Activated CD4-positive, alpha-beta T cell treated with anti-CD3 and anti-CD28 coated beads for 24 hours (primary cell): Measurements from ENCODE around the gene KRTAP5-3.
"Not testable (repeated sequence)": the region's sequence is repeated elsewhere in the genome, so short reads cannot be mapped to it uniquely, and the experiment has no call there.

Experiments used
- DNase-seq, 2 donors: peaks; one replicate each; pipeline ENCODE4 v3.0.0-alpha.2; 2020; ENCODE audit warnings: low read depth in 2 of 2

The KRTAP5-3 gene

DNA sequence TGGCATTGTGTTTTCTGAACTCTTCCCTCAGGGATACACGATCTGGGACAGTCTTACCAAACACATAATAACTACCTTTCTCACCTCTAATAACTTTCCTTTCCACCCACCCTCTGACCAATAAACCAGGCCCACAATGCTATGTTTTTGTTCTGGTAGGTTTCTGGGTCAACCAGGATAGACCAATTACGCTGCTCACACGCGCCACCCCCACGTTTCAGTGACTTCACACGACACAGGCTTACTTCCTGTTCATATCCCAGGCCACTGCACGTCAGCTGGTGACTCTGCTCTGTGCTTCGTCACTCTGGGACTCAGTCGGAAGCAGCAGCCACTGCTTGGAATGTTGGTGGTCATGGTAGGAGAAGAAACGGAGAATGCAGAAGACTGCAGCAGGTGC, 11.2 kb upstream of the KRTAP5-3 start:
- no peak for DNase-seq

DNA sequence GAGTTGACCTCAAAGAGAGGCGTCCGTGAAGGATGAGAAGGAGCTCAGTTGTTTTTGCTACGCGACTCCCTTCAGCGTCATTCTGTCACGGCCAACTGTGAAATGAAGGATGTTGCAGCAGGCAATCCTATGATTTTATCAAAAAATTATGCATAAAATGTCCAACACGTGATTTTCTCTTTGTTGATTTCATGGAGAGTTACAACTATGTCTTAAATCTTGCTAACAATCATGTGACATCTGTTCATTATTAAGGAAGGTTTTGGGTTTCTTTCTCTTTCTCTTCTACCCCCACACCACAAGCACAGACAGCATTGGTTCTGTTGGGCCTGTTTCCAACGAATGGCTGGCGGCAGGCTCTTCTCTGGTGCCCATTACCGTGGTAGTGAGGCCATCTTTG, 10.0 kb upstream of the KRTAP5-3 start:
- no peak for DNase-seq

DNA sequence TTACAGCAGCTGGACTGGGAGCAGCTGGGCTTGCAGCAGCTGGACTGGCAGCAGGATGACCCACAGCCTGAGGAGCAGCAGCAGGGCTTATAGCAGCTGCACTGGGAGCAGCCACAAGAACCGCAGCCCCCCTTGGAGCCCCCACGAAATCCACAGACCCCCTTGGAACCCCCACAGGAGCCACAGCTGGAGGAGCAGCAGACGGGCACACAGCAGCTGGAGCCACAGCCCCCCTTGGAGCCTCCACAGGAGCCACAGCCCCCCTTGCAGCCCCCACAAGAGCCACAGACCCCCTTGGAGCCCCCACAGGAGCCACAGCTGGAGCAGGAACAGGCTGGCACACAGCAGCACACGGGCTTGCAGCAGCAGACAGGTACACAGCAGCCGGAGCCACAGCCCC, 362 bp downstream of the KRTAP5-3 start:
- not testable (repeated sequence) for DNase-seq

DNA sequence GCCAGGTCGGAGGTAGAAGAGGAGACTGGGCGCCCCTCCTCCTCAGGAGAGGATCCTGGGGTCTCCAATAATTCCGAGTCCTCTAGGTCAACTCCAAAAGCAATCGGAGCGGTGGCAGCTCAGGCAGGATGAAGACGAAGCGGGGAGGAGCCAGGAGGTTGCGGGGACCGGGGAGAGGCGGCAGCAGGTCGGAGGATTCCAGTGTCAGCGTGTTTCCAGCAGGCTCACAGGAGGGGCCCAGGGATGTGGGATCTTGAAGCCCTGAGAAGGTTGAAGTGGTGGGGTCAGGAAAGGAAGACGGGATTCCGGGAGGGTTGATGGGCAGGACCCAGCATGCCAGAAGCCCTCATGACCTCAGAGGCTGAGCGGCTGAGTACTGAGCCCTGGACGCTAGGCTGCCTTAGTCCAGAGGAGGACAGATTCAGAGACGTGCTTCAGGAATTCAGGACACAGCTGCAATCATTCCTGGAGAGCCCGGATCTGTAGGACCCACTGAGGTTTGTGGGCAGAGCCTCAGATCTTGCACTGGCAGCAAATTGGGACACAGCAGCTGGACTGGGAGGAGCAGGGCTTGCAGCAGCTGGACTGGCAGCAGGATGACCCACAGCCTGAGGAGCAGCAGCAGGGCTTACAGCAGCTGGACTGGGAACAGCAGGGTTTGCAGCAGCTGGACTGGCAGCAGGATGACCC, 962 bp downstream of the KRTAP5-3 start:
- not testable (repeated sequence) for DNase-seq

DNA sequence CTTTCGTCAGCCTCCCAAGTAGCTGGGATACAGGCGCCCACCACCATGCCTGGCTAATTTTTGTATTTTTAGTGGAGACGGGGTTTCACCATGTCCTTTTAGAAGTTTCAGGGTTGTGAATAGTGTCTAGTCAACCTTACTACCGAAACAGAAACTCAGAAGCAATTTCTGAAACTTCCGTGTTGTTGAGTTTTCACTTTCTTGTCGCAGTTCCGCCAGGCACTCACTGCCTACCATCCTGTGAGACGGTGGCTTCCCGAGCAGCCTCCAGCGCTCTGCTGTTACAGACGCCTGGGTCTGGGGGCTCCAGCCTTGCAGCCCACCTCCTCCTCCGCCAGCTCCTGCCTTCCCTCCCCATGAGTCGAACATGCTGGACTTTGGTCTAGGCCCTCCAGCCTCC, 2.3 kb downstream of the KRTAP5-3 start:
- peak in 1 of 2 donors; percentile 7 for DNase-seq

DNA sequence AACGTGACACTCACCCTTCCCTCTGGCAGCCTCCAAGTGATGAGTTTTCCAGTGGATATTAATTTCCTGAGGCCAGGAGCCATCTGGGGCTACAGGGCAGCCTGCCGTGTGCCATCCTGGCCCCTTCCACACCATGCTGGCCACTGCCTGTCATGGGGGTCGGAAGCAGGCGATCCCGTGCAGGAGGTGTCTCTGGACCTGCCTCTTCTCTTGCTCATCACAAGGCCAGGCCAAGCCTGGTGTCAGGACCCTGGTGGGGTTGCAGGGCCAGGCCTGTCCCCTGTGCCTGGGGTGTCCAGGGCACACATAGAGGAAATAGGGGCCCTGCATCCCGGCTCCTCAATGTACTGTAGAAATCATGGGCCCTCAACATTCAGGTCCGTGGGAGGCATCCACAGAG, 3.6 kb downstream of the KRTAP5-3 start:
- no peak for DNase-seq

DNA sequence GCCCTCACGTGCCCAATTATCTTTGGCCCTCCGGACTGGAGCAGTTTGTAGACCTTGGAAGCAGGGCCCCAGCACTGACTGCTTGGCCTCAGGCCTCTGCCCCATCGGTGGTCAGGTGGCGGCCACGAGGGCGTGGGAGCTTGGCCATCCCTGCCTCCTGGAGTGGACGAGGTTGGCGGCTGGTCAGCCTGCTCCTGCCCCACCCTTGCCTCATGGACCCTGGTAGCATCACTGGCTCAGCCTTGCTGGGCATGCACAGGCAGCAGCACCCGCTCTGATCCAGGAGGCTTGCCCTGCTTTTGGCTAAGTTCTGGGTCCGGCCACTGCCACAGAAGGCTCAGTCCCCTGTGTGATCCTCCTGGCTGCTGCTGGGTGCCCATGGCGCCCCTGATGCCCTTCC, 4.1 kb downstream of the KRTAP5-3 start:
- DNase-seq = no peak

DNA sequence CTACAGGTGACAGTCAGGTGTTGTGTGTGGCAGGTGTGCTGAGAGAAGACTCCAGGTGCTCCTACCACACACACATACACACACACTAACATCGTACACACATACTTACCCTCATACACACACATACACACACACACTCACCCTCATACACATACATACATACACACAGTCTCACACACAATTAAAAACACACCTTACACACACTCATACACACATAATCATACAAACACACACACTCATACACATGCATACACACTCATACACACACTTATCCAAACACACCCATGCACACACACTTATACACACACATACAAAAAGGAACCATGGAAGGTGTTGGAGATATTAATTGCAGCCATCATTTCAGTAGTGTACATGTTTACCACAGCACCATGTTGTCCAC, 4.6 kb downstream of the KRTAP5-3 start:
- DNase-seq = no peak

DNA sequence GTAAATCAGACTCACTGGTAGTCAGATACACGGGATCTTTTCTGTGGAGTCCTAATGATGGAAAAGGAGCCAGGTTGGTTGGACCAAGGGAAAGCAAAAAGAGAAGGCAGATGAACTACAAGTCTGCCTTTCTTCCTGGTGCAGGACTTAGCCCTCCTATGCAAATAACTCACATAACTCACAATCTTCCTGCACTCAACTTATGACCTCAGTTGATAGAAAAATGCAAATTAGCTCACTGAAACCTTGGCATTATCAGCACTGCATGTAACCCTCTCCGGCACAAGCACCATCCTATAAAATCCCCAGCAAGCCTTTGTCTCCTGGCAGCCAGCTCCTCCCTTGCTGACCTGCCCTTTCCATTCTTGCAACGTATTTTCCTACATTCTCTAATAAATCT, 6.6 kb downstream of the KRTAP5-3 start:
- not testable (repeated sequence) for DNase-seq

DNA sequence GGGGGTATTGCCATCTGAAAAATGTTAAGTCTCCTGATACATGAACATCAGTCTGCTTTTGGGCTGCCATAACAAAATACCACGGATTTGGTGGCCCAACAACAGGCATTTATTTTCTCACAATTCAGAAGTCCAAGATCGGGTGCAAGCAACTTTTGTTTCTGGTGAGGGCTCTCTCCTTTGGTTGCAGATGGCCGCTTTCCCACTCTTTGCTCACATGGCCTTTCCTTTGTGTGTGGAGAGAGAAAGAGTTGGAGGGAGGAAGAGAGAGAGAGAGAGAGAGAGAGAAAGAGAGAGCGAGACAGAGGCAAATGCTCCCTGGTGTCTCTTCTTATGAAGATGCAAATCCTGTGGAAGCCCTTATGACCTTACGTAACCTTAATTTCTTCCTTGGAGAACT, 7.6 kb downstream of the KRTAP5-3 start:
- DNase-seq = no peak

DNA sequence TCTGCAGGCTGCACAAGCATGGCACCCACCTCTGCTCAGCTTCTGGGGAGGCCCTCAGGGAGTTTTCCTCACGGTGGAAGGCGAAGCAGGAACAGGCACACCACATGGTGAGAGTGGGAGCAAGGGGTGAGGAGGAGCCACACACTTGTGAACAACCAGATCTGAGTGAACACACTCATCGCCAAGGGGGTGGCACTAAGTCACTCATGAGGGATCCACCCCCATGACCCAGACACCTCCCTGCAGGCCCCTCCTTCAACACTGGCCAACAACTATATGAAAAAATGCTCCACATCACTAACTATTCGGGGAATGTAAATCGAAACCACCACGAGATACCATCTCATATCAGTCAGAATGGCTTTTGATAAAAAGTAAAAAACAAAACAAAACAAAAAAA, 9.4 kb downstream of the KRTAP5-3 start:
- DNase-seq = no peak

DNA sequence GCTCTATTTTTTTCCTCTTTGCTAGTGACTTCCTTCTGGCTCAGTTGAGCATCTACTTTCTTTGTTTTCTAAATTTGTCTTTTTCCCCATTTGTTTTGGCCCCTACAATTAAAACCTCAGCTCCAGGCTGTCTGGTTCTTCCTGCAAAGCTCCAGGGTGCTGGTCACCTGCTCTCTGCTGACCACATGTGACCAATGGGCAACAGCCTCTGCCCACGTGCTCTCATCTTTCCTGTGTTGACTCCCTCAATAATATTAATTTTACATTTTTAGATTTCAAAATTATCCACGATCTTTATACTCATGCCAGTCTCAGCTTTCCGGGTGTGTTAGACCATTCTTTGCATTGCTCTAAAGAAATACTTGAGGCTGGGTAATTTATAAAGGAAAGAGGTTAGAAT, 9.9 kb downstream of the KRTAP5-3 start:
- DNase-seq = not testable (repeated sequence)

DNA sequence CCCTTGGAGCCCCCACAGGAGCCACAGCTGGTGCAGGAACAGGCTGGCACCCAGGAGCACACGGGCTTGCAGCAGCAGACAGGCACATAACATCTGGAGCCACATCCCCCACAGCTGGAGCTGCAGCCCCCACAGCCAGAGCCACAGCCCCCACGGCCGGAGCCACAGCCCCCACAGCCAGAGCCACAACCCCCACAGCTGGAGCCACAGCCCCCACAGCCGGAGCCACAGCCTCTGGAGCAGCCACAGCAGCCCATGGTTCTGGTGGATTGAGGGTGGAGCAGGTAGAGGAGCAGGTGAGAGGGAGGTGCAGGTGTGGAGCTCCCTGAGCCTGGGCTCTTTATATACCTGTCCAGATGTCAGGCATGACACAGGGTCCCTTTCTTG, 10.3 kb downstream of the KRTAP5-3 start, which contains the start of gene KRTAP5-2:
Gene KRTAP5-2, minus strand, starts transcription at position 301 of the 387 bp plus-strand sequence. Its CDS starts 44 bp downstream, at position 257.
- DNase-seq = no peak

DNA sequence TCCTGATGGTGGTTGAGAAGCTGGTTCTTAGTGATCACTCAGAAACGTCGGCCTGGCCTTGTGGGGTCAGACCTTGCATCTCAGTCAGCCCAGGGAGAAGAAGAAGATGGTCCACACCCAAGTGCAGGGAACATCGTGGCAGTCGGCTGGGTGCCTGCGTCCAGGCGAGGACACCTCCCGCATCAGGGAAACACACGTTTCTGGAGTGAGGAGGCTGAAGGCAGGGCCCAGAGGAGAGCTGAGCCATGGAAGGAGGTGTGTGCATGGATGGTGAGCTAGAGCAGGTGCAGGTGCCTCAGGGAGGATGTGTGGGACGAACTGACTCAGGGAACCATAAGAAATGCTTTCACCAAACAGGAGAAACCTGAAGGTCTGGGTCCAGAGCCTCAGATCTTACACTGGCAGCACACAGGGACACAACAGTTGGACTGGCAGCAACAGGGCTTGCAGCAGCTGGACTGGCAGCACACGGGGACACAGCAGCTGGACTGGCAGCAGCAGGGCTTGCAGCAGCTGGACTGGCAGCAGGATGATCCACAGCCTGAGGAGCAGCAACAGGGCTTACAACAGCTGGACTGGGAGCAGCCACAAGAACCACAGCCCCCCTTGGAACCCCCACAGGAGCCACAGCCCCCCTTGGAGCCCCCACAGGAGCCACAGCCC, 10.8 kb downstream of the KRTAP5-3 start:
- DNase-seq = no peak

DNA sequence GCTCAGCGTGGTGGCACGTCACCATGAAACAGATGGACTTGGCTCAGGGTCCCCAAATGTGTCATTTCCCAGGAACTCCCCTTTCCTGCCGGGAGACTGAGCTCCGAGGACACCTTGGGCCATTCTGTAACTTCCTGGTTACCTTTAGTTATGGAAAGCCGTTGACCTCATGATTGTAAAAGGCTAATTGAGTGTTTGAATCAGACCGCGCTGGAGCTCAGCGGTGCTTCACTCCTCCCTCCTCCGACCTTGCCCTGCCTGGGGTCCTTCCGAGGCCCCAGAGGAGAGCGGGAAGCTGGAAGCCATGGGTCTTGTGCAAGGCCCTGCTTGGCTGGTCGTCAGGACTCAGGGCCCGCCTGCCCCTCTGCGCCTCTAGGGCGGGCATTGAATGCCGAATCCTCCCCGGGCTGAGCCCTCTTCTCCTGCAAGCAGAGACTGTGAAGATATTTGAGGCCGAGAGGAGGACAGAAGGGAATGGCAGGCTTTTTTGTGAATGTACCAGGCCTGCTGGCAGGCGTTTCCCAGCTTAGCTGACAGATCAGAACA, 11.6 kb downstream of the KRTAP5-3 start:
- DNase-seq = not testable (repeated sequence)

DNA sequence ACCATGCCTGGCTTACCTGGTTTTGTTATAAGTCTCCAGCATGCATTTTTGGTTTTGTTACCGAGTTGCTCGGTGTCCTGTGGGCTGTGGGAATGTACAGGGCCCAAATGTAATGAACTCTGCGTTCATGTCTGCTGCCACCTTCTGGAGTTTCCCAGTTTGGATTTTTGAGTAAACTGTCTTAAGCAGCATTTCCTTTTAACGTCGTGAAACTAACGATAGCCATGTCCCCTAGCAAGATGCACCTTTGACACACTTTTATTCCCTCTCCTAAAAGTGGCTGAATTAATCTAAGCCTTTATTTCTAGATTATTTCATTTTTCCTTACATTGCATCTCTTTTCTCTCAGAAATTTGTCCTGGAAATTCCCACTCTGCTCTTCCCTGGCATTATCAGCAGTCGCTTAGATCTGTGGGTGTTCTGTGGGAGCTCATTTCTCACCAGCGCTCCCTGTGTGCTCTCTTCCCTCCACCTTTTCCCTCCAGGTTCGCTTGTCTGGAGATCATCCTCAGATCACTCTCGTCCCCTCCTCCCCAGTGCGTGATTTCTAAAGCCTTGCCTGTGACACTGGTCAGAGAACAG, 12.2 kb downstream of the KRTAP5-3 start:
- DNase-seq = not testable (repeated sequence)

DNA sequence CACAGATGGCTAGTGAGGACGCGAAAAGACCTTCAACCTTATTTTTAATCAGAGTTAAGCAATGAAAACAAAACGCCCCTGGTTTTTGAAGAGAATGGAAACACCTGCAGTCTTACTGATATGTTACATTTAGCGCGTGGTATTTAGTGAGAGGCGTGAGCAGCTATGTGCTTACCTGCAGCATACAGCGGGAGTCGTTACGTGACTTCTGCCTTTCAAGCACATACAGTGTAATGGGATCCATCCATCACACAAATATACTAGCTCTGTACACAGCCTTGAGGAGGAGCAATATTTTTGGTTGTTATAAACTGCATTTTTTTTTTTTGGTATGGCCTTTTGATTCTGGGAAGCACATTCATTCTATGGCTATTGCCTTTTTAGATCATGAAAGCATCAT, 15.6 kb downstream of the KRTAP5-3 start:
- DNase-seq = no peak

DNA sequence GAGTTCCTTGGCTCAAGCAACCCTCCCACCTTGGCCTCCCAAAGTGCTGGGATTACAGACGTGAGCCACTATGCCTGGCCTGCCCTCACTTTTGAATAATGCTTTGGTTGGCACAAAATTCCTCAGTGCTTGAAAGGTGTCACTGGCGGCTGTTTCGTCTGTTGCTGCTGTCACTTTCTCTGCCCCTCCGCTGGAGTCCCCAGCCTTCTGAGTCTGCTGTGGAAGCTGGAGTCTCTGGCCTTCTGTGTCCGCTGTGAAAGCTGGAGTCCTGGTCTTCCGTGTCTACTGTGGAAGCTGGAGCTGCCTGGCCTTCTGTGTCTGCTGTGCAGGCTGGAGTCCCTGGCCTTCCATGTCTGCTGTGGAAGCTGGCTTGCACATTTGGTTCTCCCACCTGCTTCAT, 18.3 kb downstream of the KRTAP5-3 start:
- no peak for DNase-seq

DNA sequence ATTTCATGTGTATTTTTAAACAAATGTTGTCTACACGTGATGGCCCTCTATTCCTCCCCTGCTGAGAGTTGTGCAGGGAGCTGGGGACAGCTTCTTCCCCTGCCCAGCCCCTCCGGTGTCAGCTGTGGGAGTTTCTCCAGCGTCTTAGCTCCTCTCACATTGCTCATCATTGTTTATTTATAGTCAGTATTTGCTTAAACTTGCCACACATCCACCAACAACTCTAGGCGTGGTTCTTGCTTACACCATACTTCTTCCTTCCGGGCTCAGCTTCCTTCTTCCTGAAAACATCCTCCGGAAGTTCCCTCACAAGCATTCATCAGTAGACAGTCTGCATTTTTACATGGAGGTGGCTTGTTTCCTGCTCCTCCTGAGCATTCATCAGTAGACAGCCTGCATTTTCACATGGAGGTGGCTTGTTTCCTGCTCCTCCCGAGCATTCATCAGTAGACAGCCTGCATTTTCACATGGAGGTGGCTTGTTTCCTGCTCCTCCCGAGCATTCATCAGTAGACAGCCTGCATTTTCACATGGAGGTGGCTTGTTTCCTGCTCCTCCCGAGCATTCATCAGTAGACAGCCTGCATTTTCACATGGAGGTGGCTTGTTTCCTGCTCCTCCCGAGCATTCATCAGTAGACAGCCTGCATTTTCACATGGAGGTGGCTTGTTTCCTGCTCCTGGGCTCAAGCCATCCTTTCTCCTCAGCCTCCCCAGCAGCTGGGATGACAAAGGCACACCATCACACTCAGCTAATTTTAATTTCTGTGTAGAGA, 18.9 kb downstream of the KRTAP5-3 start:
- not testable (repeated sequence) for DNase-seq

DNA sequence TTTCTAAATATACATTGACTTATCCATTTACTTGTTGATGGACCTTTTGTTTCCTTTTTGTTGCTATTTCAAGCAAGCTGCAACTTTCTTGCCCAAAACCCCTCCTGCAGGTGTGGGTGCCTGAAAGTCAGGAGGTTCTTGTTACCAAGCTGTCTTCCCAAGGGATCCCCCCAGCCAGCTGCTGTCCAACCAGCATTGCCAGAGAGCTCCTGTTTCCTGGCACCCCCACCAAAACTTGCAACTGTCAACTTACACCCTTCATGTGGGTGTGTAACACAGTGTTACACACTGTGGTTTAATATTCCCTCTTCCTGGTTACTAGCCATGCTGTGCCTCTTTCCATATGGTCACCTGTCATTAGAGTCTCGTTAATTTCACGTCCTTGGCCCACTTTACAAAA, 21.6 kb downstream of the KRTAP5-3 start:
- no peak for DNase-seq

DNA sequence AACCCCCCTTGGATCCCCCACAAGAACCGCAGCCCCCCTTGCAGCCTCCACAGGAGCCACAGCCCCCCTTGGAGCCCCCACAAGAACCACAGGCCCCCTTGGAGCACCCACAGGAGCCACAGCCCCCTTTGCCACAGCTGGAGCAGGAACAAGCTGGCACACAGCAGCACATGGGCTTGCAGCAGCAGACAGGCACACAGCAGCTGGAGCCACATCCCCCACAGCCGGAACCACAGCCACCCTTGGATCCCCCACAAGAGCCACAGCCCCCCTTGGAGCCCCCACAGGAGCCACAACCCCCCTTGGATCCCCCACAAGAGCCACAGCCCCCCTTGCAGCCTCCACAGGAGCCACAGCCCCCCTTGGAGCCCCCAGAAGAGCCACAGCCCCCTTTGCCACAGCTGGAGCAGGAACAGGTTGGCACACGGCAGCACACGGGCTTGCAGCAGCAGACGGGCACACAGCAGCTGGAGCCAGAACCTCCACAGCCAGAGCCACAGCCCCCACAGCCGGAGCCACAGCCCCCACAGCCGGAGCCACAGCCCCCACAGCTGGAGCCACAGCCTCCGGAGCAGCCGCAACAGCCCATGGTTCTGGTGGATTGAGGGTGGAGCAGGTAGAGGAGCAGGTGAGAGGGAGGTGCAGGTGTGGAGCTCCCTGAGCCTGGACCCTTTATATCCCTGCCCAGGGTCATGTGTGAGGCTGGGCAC, 23.4 kb downstream of the KRTAP5-3 start, which contains the start of gene KRTAP5-1:
Gene KRTAP5-1, minus strand, starts transcription at position 623 of the 710 bp plus-strand sequence. Its CDS starts 34 bp downstream, at position 589.
- DNase-seq = not testable (repeated sequence)
